Measurements from ENCODE around the gene USP26. TPM values are rescaled to one million over a fixed set of nuclear protein-coding genes. Genes with fewer than 3 reads are reported as not detected.
"Not testable (repeated sequence)": the region's sequence is repeated elsewhere in the genome, so short reads cannot be mapped to it uniquely, and the experiment has no call there.

Gene USP26
- total RNA-seq, 2 experiments from 2014 or later = not detected

- H3K36me3 Mint-ChIP-seq (ENCODE audit: low read depth) = no peaks in the 10 kb centered on the region
- CTCF ChIA-PET = no interaction called here
- no peak for ATAC-seq
Measured at GRCh38 chrX:133068461-133068860, 28.4 kb downstream of the USP26 start.

GRCh38 chrX:133056341-133056740 lies 40.6 kb downstream of the USP26 start:
- no peak overlapping the region for H3K4me3 Mint-ChIP-seq

More at GRCh38 chrX:133068461-133068860, 28.4 kb downstream of the USP26 start:
- Mint-ChIP-seq H3K4me3 (no peak overlapping the region), H3K27ac (no peak overlapping the region), H3K27me3 (ENCODE audit: low read depth) (no peaks in the 10 kb centered on the region), H3K4me1 (ENCODE audit: low read depth) (no peaks in the 10 kb centered on the region), H3K9me3 (ENCODE audit: insufficient read depth) (no peaks in the 10 kb centered on the region)
- POLR2A ChIA-PET = no interaction called here
- DNase-seq = no peak

GRCh38 chrX:133054761-133055405 lies 42.0 kb downstream of the USP26 start:
- no peak overlapping the region for H3K27ac Mint-ChIP-seq
- ATAC-seq (no peak), DNase-seq (no peak)
- H3K27me3 Mint-ChIP-seq (ENCODE audit: low read depth) = no peaks in the 10 kb centered on the region
- H3K4me3 Mint-ChIP-seq = no peak overlapping the region
- H3K9me3 Mint-ChIP-seq (ENCODE audit: insufficient read depth) = no peaks in the 10 kb centered on the region
- POLR2A ChIA-PET = no interaction called here
- no peaks in the 10 kb centered on the region for H3K4me1 Mint-ChIP-seq (ENCODE audit: low read depth)
- CTCF ChIA-PET = no interaction called here
- no peaks in the 10 kb centered on the region for H3K36me3 Mint-ChIP-seq (ENCODE audit: low read depth)

More at GRCh38 chrX:133056341-133056740, 40.6 kb downstream of the USP26 start:
- Mint-ChIP-seq H3K27me3 (ENCODE audit: low read depth) (no peaks in the 10 kb centered on the region), H3K9me3 (ENCODE audit: insufficient read depth) (no peaks in the 10 kb centered on the region), H3K4me1 (ENCODE audit: low read depth) (no peaks in the 10 kb centered on the region), H3K36me3 (ENCODE audit: low read depth) (no peaks in the 10 kb centered on the region), H3K27ac (no peak overlapping the region)
- DNase-seq (no peak), ATAC-seq (no peak)
- ChIA-PET CTCF (no interaction called here), POLR2A (no interaction called here)

- DNase-seq (no peak), ATAC-seq (no peak)
- Mint-ChIP-seq H3K36me3 (ENCODE audit: low read depth) (no peaks in the 10 kb centered on the region), H3K27me3 (ENCODE audit: low read depth) (no peaks in the 10 kb centered on the region), H3K4me1 (ENCODE audit: low read depth) (no peaks in the 10 kb centered on the region), H3K27ac (no peak overlapping the region), H3K9me3 (ENCODE audit: insufficient read depth) (no peaks in the 10 kb centered on the region), H3K4me3 (no peak overlapping the region)
- ChIA-PET POLR2A (no interaction called here), CTCF (no interaction called here)
Measured at GRCh38 chrX:133053861-133054598, 42.9 kb downstream of the USP26 start.

GRCh38 chrX:133048751-133049150 lies 48.2 kb downstream of the USP26 start:
- Mint-ChIP-seq H3K4me3 (no peak overlapping the region), H3K27me3 (ENCODE audit: low read depth) (no peaks in the 10 kb centered on the region), H3K9me3 (ENCODE audit: insufficient read depth) (no peaks in the 10 kb centered on the region), H3K4me1 (ENCODE audit: low read depth) (no peaks in the 10 kb centered on the region), H3K36me3 (ENCODE audit: low read depth) (no peaks in the 10 kb centered on the region), H3K27ac (no peak overlapping the region)
- ATAC-seq (no peak), DNase-seq (no peak)
- ChIA-PET CTCF (no interaction called here), POLR2A (no interaction called here)

GRCh38 chrX:133046601-133047000 lies 50.3 kb downstream of the USP26 start:
- DNase-seq = no peak
- Mint-ChIP-seq H3K4me1 (ENCODE audit: low read depth) (no peaks in the 10 kb centered on the region), H3K36me3 (ENCODE audit: low read depth) (no peaks in the 10 kb centered on the region), H3K9me3 (ENCODE audit: insufficient read depth) (no peaks in the 10 kb centered on the region), H3K4me3 (no peak overlapping the region), H3K27ac (no peak overlapping the region), H3K27me3 (ENCODE audit: low read depth) (no peaks in the 10 kb centered on the region)
- CTCF ChIA-PET = interaction anchor here (1.1 kb wide), 1 partner anchor 622 kb away, joined by 3 read pairs; no protein-coding TSS in a partner anchor
- ATAC-seq = no peak
- POLR2A ChIA-PET = no interaction called here

- Mint-ChIP-seq H3K9me3 (ENCODE audit: insufficient read depth) (no peaks in the 10 kb centered on the region), H3K4me3 (no peak overlapping the region), H3K27me3 (ENCODE audit: low read depth) (no peaks in the 10 kb centered on the region), H3K4me1 (ENCODE audit: low read depth) (no peaks in the 10 kb centered on the region), H3K36me3 (ENCODE audit: low read depth) (no peaks in the 10 kb centered on the region), H3K27ac (no peak overlapping the region)
- POLR2A ChIA-PET = no interaction called here
- ATAC-seq (no peak), DNase-seq (no peak)
- CTCF ChIA-PET = interaction anchor here (1.1 kb wide), 1 partner anchor 623 kb away, joined by 3 read pairs; no protein-coding TSS in a partner anchor
Measured at GRCh38 chrX:133045986-133046385, 50.9 kb downstream of the USP26 start.

- H3K9me3 Mint-ChIP-seq (ENCODE audit: insufficient read depth); H3K27ac Mint-ChIP-seq; DNase-seq; H3K4me3 Mint-ChIP-seq; ATAC-seq; H3K4me1 Mint-ChIP-seq (ENCODE audit: low read depth); CTCF ChIA-PET; H3K36me3 Mint-ChIP-seq (ENCODE audit: low read depth); H3K27me3 Mint-ChIP-seq (ENCODE audit: low read depth); POLR2A ChIA-PET: not testable (repeated sequence)
Measured at GRCh38 chrX:133044145-133044786, 52.6 kb downstream of the USP26 start.

- POLR2A ChIA-PET = no interaction called here
- no peak overlapping the region for H3K4me3 Mint-ChIP-seq
- H3K4me1 Mint-ChIP-seq (ENCODE audit: low read depth) = no peaks in the 10 kb centered on the region
- DNase-seq = no peak
- CTCF ChIA-PET = no interaction called here
- H3K27me3 Mint-ChIP-seq (ENCODE audit: low read depth) = no peaks in the 10 kb centered on the region
- no peak overlapping the region for H3K27ac Mint-ChIP-seq
- no peaks in the 10 kb centered on the region for H3K9me3 Mint-ChIP-seq (ENCODE audit: insufficient read depth)
- no peaks in the 10 kb centered on the region for H3K36me3 Mint-ChIP-seq (ENCODE audit: low read depth)
- ATAC-seq = no peak
Measured at GRCh38 chrX:133042260-133042659, 54.6 kb downstream of the USP26 start.

GRCh38 chrX:133033010-133033409 lies 63.9 kb downstream of the USP26 start:
- POLR2A ChIA-PET = no interaction called here
- Mint-ChIP-seq H3K9me3 (ENCODE audit: insufficient read depth) (no peaks in the 10 kb centered on the region), H3K36me3 (ENCODE audit: low read depth) (no peaks in the 10 kb centered on the region), H3K27ac (no peak overlapping the region), H3K4me1 (ENCODE audit: low read depth) (no peaks in the 10 kb centered on the region), H3K4me3 (no peak overlapping the region), H3K27me3 (ENCODE audit: low read depth) (no peaks in the 10 kb centered on the region)
- DNase-seq (no peak), ATAC-seq (no peak)
- CTCF ChIA-PET = no interaction called here

GRCh38 chrX:133018229-133018628 lies 78.7 kb downstream of the USP26 start:
- no peaks in the 10 kb centered on the region for H3K27me3 Mint-ChIP-seq (ENCODE audit: low read depth)
- no peak for DNase-seq
- no peaks in the 10 kb centered on the region for H3K9me3 Mint-ChIP-seq (ENCODE audit: insufficient read depth)
- no peaks in the 10 kb centered on the region for H3K36me3 Mint-ChIP-seq (ENCODE audit: low read depth)
- no peaks in the 10 kb centered on the region for H3K4me1 Mint-ChIP-seq (ENCODE audit: low read depth)
- CTCF ChIA-PET = no interaction called here
- H3K27ac Mint-ChIP-seq = no peak overlapping the region
- no peak for ATAC-seq
- POLR2A ChIA-PET = no interaction called here
- H3K4me3 Mint-ChIP-seq = no peak overlapping the region

- CTCF ChIA-PET = no interaction called here
Measured at GRCh38 chrX:133007458-133007857, 89.5 kb downstream of the USP26 start.

More at GRCh38 chrX:133007458-133007857, 89.5 kb downstream of the USP26 start:
- Mint-ChIP-seq H3K4me3 (no peak overlapping the region), H3K4me1 (ENCODE audit: low read depth) (no peaks in the 10 kb centered on the region), H3K36me3 (ENCODE audit: low read depth) (no peaks in the 10 kb centered on the region), H3K27ac (no peak overlapping the region), H3K27me3 (ENCODE audit: low read depth) (no peaks in the 10 kb centered on the region), H3K9me3 (ENCODE audit: insufficient read depth) (no peaks in the 10 kb centered on the region)
- POLR2A ChIA-PET = no interaction called here
- ATAC-seq (no peak), DNase-seq (no peak)
